HG03039 (cell line): ENCODE measurements around the gene RPS18.

Experiments
- ATAC-seq: cut with Tn5 transposase; IDR thresholded peaks from one replicate; pipeline ENCODE4 v1.9.1; 2021; ENCODE audit warnings: mild to moderate bottlenecking, moderate library complexity; ENCODE audit not compliant: unreplicated experiment

Gene RPS18

DNA sequence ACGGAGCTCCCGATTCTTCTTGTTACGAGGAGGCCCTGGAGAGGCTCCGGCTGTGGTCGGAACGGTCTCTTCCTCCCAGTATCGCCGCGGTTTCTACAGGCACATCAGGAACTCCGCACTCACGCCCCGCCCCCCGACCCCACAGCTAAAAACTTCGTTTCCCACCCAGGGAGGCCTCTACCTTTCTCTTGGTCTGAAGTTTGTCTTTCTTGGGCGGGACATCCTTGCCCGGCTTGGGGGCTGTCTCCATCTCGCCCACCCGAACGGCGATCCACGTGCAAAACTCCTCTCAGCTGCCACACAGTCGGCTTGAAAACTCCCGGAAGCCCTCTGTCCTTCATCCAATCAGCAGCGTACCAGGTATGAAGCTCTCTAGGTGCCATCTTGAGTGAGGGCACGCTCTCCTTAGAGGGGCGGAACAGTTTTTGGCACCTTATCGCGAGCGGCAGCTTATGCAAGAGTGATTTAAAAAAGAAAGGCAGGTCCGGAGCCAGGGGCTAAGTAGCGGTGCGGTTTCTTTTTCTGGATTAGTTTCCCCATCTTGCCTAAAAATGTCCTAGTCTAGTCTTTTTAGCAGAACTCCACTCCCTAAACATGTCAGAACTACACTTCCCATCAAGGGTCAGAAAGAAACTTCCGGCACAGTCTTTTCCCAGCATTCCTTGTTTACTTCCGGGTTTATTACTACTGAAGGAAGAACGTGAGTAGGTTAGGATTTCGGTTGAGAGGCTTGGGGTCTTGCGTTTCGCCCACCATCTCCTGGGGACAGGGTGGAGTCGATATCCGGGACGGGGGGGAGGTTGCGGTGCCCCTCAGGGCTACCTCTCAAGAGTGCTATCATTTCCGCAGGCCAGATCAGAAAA lies 17.3 kb downstream of the RPS18 start, which contains the start of the genes PFDN6 and WDR46:
Gene PFDN6 (plus strand): TSS at position 681 of the 863 bp plus-strand sequence. CDS start 256 bp downstream, outside the sequence.
Gene WDR46 (minus strand): TSS at position 319 of the 863 bp plus-strand sequence. CDS start 69 bp downstream, at position 250.
- ATAC-seq = peak; percentile 75

DNA sequence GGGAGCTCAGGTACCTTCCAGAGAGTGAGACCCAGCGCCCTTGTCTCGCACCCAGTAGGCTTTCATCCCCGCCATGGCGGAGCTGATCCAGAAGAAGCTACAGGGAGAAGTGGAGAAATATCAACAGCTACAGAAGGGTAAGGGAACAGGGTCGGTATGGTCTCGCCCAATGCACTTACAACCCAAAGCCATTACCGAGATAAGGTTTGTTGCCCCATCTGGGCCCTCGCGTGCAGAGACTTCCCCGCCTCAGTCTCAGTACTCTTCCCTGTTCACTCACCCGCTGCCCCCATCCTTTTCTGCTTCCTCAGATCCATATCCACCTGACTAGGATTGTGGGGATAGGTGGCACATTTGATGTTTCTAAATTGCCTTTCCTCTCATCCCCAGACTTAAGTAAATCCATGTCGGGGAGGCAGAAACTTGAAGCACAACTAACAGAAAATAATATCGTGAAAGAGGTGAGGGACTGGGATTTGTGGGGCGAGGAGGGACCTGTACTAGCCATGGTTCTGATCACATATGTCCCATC lies 18.0 kb downstream of the RPS18 start:
- peak; percentile 10 for ATAC-seq

DNA sequence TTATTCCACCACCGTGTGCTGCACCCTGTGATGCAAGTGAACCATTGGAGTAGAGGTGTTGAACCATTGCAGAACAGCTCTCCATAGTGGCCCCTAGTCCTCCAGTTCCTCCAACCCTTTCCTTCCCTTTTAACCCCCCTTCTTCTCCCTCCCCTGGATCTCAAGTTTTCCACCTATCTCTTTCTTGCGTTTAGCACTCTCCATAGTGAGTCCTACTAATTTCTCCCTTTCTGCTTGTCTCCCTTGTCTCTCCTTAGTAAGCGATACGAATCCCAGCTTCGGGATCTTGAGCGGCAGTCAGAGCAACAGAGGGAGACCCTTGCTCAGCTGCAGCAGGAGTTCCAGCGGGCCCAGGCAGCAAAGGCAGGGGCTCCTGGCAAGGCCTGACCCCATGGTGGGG lies 18.6 kb downstream of the RPS18 start:
- ATAC-seq = no peak

DNA sequence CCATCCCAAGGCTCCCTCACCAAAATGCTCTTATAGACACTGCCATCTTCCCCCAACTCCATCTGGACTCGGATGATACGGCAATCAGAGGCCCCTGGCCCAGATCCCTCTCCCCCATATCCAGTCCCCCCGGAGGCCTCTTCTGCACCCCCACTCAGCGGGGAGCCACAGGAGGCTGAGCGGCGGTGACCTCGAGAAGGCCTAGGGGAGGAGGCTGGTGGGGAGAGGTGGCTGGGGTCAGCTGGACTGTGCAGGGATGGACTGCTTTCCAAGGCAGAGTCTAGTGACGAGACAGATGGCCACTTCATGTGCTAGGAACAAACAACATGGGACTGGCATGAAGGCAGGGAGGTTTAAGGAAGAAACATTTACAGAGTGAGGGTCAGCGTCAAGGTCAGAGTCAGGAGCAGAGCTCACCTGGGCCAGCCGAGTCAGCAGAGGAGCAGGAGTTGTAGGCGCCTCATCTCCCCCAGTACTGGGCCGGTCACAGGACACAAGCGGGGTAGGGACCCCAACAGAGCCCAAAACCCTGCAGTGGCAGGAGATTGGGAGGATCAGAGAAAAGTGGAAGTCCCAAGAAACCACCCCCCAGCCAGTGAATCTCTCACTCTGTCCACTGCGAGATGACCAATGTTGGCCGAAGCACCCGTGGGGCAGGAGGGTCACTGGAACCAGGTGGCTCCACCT lies 21.3 kb downstream of the RPS18 start:
- no peak for ATAC-seq

DNA sequence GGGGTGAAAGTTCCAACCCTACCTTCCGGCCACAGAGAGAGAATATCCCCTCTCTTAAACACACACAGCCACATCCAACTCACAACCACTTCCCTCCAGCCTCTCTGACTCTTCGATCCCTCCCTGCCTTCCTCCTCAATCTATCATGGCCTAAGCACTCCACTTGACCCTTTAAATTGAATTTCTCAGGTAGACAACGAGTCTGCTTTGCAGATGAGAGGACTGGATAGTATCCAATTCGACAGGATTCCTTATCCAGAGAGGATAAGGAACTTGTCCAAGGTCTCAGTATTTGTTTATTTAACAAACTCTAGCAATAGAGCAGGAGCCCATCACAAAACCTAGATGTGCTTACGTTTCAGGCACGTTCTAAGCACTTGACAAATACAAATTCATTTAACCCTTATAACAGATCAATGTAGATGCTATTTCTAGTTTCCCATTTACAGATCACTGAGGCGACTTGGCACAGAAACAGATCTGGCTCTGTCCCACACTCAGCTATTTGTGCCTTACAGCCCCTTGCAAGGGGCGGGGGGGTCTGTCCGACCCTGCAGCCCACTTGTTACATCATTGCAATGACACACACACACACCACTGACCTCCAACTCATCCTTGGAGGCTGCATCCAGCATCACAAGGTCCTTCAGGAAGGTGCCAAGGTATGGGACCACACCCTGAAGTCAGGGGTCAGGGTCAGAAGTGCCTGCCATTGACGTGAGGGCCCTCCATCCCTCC lies 22.4 kb downstream of the RPS18 start:
- no peak for ATAC-seq

DNA sequence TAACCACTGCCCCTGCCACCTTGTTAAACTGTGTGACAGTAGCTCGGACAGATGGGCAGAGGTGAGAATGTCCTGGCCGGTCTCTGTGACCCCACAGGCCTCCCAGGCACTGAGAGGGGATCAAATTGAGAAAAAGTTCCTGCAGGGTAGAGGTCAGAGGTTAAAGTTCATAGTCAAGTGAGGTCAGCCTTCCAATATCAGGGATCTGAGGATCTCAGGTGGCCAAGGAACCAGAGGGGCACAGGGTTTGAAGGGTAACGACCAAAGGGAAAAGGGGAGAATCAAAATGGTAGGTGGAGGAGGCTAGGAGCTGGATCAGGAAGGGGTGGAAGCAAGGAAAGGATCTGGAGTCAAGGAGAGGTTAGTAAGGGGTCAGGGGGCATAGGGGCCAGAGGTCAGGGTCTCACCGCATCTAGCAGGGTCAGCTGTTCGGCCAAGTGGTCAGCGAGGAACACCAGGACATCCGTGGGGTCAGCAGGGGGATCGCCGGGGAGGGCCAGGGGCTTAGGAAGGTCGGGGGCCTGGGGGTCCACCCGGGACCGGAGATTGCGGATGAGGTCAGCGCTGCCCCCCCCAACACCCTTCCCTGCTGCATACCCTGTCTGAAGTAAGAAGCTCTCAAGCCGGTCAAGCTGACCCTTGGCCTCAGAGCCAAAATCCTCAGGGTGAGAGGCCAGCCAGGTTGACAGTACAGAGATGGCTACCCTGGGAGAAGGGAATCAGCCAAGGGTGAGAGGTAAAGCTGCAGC lies 23.9 kb downstream of the RPS18 start:
- ATAC-seq = no peak

DNA sequence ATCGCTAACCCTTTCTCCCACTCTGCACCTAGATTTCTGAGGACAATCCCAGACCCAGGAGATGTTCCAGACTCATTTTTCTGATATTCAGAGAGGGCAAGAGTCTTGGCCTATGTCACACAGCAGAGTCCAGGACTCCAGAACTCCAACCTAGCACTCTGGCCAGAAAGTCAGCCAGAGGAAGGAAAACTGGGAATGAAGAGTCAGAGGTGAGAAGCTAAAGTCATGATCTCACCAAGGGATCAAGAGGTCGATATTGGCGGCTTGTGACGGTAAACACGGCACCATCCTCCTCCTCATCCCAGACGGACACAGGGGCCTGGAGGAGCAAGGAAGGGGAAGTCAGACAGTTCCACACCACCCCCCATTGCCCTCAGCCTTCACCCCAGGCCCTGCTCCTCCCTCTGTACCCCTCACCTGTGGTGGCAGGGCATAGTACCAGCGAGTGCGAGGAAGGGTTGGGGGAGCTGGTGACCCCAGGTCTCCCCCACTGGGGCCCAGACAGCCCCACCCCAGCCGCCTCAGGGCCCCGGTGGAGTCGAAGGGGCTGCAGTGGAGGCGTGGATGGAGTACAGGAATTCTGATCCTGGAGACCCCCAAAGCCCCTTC lies 25.0 kb downstream of the RPS18 start:
- ATAC-seq = no peak

DNA sequence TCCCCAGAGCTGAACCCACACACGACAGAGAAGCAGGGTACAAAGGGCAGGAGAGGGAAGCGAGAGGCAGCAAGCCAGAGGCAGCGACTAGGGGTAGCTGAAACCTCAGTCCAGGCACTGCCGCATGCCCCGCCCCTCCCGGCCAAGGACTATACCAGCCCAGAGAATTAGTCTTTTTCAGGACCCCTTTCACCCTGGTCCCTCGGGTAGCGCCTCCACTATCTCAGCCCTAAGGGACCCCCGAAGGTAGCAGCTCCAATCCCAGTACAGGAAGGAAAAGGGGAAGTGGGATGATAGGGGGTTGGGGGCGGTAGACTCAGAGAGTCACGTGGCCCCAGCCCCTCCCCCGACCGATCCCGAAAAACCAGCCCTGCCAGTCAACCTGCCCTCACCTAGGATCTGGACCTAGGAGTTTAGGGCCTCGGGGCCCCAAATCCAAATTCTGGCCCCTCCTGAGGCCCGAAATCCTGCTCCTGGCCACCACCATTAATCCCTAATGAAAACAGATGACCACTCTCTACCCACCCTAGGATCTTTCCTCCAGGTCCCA lies 25.6 kb downstream of the RPS18 start:
- ATAC-seq = no peak

DNA sequence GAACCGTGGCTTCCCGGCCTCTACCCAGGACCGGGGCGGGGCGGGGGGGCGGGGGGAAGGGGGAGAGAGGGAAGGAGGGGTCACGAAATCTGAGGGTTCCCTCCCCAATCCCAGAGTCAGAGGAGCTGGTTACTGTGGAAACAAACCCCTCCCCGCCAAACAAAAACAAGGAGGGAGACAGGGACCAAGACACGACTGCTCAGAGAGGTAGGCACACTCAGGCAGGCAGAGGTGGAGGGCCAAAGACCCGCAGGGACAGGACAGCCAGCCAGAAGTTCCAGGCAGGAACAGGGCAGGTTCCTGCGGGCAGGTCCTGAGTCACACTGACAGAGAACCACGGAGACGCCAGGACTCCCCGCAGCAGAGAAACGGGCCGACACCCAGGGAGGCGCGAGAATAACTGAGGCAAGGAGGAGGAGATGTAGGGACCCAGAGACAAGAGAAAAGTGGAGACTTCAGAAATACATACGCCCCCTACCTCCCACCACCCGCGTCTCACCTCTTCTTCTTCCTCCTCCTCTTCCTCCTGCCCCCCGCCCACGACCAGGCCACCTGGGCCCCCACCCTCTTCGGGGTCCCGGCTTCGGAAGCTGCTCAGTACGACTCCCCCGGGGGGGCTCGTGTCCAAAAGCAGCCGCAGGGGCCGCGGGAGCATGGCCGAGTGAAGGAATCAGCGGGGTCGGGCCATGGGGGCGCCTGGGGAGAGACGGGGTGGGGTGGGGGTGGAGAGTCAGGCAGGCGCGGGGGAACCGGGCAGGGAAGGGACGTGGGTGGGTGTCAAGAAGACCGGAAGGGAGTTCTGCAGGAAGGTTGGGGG lies 26.3 kb downstream of the RPS18 start:
- no peak for ATAC-seq

DNA sequence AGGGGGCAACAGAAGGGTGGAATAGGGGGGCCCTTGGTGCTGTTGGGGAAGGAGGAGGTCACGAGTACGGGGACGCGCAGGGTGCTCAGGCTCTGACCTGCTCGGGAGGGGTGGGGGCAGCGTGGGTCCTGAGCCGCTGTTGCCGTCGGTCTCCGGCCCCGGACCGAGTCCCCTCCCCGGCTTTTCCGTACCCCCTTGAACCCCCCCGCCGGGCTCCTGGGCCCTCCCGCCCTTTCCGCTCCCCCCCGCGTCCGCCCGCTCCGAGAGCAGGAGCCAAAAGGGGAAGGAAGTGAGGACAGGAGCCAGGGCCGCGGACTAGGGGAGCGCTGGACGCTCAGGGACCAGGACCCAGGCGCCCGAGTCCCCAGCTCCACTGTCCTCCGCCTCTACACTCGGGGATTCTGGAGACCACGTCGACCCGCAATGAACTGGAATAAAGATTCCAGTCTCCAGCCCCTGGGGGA lies 26.9 kb downstream of the RPS18 start, which contains the start of gene RGL2:
Gene RGL2 (minus strand): TSS at position 170 of the 464 bp plus-strand sequence. CDS start 332 bp downstream, outside the sequence.
- ATAC-seq = peak; percentile 26

DNA sequence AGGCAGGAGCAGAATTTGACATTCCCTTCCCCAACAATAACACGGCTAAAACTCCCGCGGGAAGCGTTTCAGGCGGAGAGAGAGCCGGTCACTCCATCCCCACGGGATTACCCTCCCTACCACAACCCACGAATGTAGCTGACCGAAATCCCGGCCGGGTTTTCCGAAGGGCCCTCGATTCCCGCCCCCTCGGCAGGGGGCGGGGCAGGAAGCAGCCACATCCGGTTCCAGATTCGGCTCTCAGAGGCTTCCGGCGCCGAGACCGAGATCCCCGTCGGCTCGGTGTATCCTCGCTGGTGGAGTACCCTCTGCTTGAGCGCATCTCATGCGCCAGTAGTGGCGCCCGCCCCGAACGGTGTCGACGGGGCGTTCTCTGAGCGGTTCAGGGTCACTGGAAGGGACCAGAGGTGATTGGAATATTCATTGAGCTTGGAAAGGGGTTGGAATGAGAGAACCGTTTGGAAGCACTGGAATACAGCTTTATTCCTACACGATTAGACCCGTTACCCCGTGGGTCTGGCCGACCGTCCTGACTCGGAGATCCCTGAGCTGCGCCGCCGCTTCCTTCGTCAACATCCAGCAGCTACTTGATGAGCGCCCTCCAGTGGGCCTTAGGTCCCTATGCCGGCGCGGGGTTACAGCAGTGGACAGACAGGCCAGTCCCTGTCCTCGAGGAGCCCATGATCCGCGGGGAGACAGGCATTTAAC lies 27.5 kb downstream of the RPS18 start:
- peak; percentile 52 for ATAC-seq

DNA sequence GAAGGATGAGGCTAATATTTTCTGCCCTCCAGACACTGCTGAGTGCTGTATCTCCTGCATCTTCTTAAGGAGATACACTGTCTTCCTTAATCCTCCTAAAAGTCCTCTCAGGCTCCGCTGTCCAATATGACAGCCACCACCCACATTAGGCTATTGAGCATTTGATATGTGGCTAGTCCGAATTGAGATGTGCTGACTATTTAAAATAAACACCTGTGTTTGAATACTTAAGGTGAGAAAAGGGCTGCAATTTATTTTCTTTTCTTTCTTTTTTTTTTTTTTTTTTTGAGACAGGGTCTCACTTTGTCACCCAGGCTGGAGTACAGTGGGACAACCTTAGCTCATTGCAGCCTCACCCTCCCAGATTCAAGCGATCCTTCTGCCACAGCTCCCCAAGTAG lies 30.0 kb downstream of the RPS18 start:
- no peak for ATAC-seq

DNA sequence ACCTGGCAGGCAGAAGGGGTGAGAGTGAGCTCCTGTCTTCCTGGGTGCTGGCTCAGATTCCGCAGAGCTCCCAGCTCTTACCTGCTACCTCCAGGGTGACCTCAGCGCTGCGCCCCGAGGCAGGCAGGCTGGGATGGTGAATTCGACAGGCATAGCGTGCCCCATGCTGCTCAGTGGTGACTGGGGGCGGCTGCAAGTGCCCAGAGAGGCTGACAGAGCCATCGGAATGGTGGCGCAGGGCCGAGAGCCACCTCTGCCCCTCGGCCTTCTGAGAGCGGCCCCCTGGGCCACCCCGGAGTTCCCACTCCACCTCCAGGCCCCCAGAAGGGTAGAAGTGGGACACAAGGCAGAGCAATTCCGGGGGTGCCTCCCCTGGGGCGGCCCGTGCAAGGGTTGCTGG lies 32.3 kb downstream of the RPS18 start:
- no peak for ATAC-seq

DNA sequence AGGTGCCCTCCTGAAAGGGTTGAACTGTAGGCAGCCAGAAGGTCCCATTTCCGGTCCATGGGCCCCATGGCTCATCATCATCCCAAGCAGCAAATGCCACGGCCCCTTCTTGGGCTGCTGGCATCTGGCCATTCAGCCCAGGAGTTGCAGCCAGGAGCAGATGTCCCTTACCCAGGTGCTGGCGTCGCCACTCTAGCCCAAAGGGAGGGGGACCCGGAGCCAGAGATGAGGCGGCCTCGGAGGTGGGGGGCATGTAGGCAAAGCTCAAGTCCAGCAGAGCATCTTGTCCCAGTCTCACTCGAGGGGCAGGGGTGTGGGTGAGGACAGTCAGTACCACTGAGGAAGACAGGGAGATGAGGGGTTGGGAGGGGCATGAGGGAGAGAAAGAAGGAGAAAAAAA lies 33.2 kb downstream of the RPS18 start:
- ATAC-seq = no peak

DNA sequence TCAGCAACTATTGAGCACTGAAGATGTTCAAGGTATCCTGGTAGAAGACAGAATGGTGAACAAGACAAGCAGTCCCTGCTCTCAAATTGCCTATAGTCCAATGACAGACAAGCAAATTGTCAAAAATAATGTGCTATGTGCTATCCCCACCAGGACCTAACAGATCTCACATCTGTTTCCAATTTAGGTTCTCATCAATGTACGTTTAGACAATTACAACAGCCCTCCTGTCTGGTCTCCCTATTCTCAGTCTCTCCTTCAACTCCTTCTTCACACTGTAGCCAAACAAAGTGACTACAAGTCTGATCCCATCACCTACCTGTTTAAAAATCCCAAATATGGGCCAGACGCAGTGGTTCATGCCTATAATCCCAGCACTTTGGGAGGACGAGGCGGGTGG lies 34.5 kb downstream of the RPS18 start:
- ATAC-seq = no peak

DNA sequence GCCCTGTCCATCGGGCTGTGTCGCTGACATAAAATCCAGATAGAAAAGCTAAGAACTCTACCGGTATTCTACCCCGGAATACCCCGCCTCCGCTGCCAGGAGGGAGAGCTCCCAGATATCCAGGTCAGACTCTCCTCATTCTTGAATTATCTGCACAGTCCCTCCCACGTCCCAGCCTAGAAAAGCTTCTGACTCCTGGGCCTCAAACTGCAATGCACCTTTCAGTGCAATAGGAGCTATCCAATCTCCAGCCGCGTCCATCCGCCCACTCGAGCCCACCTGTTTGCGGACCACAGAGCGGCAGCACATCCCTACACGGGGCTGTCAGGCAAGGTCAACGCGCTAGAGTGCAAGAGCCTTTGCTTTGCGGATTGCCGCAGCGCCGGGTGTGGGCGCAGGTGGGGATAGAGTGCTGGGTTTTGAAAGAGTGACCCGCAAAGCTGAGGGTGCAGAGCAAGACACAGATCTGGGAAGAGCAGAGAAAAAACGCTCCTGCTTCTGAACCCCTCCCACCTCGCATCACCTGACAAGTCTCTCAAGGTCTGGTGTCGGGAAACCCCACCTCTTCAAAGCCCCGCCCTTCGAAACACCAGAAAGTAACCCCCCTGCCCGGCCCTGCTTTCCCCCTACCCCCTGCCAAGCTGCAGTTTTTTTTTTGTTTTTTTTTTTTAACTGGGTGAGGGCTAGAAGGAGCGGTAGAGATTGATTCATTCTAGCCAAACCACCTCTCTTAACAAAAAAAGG lies 40.7 kb downstream of the RPS18 start:
- no peak for ATAC-seq

DNA sequence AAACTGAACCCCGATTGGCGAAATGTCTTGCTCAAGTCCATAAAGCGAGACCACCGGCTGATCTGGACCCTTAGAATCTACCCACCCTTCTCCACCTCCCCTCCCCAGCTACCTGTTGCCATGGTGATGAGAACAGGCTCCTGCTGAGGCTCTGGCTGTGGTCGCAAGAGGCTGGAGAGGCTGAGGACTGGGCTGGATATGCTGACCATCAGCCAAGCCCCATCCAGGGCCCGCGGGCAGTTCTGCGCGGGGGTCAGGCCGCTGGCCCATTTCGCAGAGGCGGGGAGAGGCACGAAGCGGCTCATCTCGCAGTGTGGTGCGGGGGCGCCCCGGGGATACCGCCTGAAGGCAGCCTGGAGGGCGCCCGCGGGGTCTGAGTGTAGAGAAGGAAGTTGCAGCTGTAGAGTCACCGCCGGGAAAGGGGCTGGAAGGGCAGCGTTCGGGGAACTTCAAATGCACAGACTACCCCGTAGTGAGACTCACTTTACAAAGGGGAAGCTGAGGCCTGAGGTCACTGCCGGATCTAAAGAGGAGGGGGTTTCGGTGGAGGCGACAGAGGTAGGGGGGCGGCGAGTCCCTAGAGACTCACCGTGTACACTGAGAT lies 41.3 kb downstream of the RPS18 start:
- peak; percentile 0 for ATAC-seq
